DMS153 (cell line): ENCODE results near the gene NKD1.

Experiments
- DNase-seq: peaks from one replicate; lab custom pipeline; 2025; lab: John Stamatoyannopoulos, UW

The NKD1 gene

GRCh38 chr16:50651835-50652438 is 103.7 kb downstream of the NKD1 start:
- no peak for DNase-seq

GRCh38 chr16:50652836-50653425 is 104.7 kb downstream of the NKD1 start:
- no peak for DNase-seq

- no peak for DNase-seq
These were observed 105.7 kb downstream of the NKD1 start for GRCh38 chr16:50653633-50654519.

GRCh38 chr16:50655558-50656055 is 107.4 kb downstream of the NKD1 start:
- DNase-seq, result no peak

- DNase-seq, result no peak
These were observed 109.0 kb downstream of the NKD1 start for GRCh38 chr16:50657241-50657640.

- no peak for DNase-seq
These were observed 111.6 kb downstream of the NKD1 start for GRCh38 chr16:50659806-50660205.

- DNase-seq, result no peak
These were observed 114.2 kb downstream of the NKD1 start for GRCh38 chr16:50662306-50662940.

- DNase-seq, result no peak
These were observed 116.1 kb downstream of the NKD1 start for GRCh38 chr16:50664270-50664669.

- no peak for DNase-seq
These were observed 117.1 kb downstream of the NKD1 start for GRCh38 chr16:50665128-50665878.

- DNase-seq, result no peak
These were observed 118.7 kb downstream of the NKD1 start for GRCh38 chr16:50666658-50667496.

- no peak for DNase-seq
These were observed 119.5 kb downstream of the NKD1 start for GRCh38 chr16:50667497-50668367.

- DNase-seq, result no peak
These were observed 120.3 kb downstream of the NKD1 start for GRCh38 chr16:50668368-50669008.

GRCh38 chr16:50669741-50670140 is 121.5 kb downstream of the NKD1 start:
- DNase-seq, result no peak

GRCh38 chr16:50670476-50670875 is 122.3 kb downstream of the NKD1 start:
- no peak for DNase-seq

- no peak for DNase-seq
These were observed 123.6 kb downstream of the NKD1 start for GRCh38 chr16:50671644-50672260.

GRCh38 chr16:50673496-50674275 is 125.5 kb downstream of the NKD1 start:
- DNase-seq, result no peak

GRCh38 chr16:50674831-50675230 is 126.6 kb downstream of the NKD1 start:
- no peak for DNase-seq
